GF-D8 (cell line): ENCODE measurements around the gene GSTA2.
"Not testable (repeated sequence)": the region's sequence is repeated elsewhere in the genome, so short reads cannot be mapped to it uniquely, and the experiment has no call there.

Experiments used
- DNase-seq: peaks from one replicate; lab custom pipeline; 2025; lab: John Stamatoyannopoulos, UW

GSTA2 gene

GRCh38 chr6:52760105-52760765 is 3.0 kb downstream of the GSTA2 start:
- no peak for DNase-seq

GRCh38 chr6:52759085-52759484 is 4.2 kb downstream of the GSTA2 start:
- DNase-seq, result no peak

DNA sequence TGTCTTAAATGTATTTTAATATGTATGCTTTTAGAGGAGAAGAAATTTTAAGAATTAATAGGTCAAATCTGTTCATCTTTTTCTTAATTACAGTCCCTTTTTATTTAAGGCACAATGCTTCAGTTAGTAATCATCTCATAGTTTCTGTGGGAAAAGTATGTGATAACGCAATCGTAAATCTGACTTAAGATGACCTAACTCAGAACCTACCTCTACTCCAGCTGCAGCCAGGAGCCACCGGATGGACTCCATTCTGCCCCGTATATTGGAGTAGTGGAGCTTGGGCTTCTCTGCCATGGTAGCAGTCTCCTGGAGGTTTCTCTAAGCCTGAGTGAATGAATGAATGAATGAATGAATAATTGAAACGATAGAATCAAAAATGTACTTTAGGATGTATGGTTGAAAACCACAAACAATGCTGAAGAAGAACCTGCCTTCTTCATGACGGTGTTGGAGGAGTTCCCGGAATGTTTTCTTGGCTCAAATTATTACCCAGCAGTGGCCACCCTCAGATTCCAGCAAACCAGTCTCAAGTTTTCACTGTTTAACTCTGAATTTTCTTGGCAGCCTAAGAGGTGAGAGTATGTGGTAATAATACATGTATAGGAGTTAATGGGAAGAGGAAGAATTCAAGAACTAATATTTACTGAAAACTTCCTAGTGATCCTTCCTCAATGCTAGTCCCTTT is 5.5 kb downstream of the GSTA2 start:
- DNase-seq, result not testable (repeated sequence)

- no peak for DNase-seq
Measured at GRCh38 chr6:52754443-52754842, 8.8 kb downstream of the GSTA2 start.

DNA sequence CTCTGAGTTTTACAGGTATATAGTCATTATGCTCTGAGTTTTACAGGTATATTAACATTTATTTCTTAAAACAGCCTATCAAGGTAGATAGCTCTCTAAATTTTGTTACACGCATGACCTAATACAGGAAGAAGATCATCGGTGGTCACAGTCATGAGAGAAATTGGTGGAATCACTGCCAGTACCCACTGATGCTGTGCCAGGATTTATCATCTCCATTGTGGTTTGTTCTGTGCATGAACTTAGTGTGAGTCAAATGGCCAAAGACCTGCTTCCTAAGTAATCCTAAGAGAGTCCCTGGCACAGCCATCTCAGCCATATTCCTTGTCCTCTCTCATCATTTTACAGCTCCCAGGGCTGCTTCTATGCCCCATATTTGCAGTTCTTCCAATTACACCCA is 10.1 kb downstream of the GSTA2 start:
- DNase-seq, result not testable (repeated sequence)

DNA sequence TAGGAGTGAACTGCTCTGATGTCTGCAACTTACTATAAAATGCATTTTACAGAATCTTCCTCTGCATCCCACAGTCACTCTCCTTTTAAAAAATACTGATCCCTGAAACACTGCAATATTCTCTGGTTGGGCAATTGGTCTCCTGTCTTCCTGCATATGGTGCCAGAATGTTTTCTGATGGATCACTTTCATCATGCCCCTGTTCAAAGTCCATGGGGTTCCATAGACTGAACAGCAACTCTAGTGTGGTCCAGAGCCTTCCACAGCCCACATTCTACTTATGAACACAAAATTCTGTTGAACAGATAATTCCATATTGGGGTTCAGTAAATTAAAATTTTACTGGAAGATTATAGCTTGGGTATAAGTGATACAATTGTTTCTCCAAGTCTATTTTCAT is 11.0 kb downstream of the GSTA2 start:
- no peak for DNase-seq

GRCh38 chr6:52749556-52750152 is 13.6 kb downstream of the GSTA2 start:
- DNase-seq, result no peak

GRCh38 chr6:52747301-52747700 is 16.0 kb downstream of the GSTA2 start:
- not testable (repeated sequence) for DNase-seq

- DNase-seq, result no peak
Measured at GRCh38 chr6:52746213-52746612, 17.1 kb downstream of the GSTA2 start.

GRCh38 chr6:52745764-52746201 is 17.5 kb downstream of the GSTA2 start:
- DNase-seq, result no peak

GRCh38 chr6:52741872-52742271 is 21.4 kb downstream of the GSTA2 start:
- DNase-seq, result no peak

DNA sequence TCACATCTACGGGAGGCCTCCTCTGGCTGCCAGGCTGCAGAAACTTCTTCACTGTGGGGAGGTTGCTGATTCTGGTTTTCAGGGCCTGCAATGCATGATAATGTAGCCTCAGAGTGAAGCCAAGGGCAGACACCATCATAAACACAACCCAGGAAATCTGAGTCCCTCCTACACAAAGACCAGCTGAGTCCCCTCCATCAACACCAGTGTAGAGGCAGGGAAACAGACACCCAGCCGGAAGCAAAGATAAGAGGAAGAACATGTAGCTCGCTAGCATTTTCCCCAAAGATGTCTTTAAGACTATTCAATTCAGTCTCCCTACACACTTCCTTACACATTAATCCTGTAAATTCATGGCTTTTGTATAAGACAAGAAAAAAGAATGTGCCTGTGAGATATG is 23.6 kb downstream of the GSTA2 start:
- DNase-seq, result no peak

DNA sequence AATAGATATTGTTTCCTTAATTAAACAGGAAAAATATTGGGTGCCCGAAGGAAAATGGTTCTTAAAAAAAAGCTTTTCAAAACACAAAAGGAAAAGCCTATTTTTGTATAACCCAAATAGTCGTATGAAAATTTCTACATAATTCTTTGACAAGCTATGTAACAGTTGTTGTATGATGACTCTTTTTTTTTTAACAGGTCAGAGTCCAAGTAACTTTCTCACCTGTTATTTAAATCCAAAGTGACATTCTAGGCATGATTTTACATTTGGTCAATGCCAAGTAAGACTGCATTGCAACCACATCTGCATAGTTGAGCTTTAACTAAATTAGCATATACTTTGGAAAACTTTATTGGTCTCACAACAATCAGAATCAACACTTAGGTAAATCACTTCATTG is 24.1 kb downstream of the GSTA2 start:
- DNase-seq, result no peak

GRCh38 chr6:52736145-52736544 is 27.1 kb downstream of the GSTA2 start:
- DNase-seq, result no peak

DNA sequence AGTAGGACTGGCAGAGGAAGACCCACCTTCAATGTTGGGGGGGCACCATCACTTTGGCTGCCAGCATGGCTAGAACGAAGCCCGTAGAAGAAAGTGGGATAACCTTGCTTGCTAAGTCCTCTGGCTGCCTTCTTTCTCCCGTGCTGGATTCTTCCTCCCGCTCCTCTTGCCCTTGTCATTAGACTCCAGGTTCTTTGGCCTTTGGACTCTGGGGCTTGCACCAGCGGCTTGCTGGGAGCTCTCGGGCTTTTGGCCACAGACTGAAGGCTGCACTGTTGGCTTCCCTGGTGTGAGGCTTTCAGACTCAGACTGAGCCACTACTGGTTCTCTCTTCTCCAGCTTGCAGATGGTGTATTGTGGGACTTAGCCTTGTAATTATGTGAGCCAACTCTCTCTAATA is 28.2 kb downstream of the GSTA2 start:
- no peak for DNase-seq

- DNase-seq, result no peak
Measured at GRCh38 chr6:52734072-52734471, 29.2 kb downstream of the GSTA2 start.

GRCh38 chr6:52733172-52733571 is 30.1 kb downstream of the GSTA2 start:
- DNase-seq, result no peak

DNA sequence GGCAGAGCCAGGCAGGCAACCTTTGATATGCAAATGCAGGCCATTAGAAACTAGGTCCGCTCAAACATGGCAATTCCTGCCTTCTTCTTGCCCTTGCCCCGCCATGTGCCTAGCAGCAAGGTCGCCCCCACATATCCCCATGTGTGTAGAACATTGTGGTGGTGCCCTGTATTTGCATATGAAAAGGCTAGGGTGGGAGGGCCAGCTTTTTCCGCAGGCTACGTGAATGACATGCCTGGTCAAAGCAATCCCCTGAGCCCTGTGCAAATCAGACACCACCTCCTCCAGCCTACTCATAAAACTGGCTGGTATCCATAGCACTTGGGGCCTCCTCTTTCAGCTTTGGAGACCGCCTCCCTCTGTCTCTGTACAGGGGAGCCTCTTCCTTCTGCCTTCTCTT is 31.6 kb downstream of the GSTA2 start:
- DNase-seq, result no peak

DNA sequence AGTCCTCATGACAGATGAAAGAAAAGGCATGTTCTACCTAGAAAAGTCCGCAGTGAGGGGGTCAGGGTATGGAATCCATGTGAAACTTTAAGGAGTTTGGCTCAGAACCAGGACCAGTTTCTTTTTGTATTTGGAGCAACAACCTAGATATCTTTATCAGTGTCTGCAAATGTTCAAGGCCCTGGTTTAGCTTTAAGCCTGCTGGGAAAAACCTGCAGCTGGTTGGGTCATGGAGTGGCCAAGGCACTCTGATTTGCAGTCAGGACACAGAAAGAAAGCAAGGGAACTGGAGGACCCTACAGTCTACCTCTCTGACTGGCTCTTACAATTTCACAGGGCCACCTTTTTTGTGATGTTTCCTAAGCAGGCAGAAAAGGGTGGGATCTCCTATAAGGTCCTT is 33.7 kb downstream of the GSTA2 start:
- DNase-seq, result no peak

DNA sequence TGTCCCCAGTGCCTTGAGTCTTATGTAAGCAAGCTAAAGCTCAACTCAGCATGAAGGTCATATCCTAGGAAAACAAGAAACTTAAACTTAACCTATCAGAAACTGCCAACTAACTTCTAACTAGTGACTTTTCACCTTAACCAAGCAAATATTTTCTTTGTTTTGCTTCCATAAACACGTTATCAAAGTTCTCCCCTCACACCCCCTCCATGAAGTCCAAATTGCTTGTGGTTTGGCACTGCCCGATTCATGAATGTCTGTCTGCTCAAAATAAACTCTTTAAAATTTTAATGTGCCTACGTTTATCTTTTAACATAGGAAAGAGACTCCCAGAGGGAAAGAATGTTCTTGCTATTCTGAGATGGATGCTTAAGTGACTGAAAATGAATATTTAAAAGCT is 34.9 kb downstream of the GSTA2 start:
- no peak for DNase-seq

GRCh38 chr6:52727908-52728307 is 35.4 kb downstream of the GSTA2 start:
- no peak for DNase-seq

DNA sequence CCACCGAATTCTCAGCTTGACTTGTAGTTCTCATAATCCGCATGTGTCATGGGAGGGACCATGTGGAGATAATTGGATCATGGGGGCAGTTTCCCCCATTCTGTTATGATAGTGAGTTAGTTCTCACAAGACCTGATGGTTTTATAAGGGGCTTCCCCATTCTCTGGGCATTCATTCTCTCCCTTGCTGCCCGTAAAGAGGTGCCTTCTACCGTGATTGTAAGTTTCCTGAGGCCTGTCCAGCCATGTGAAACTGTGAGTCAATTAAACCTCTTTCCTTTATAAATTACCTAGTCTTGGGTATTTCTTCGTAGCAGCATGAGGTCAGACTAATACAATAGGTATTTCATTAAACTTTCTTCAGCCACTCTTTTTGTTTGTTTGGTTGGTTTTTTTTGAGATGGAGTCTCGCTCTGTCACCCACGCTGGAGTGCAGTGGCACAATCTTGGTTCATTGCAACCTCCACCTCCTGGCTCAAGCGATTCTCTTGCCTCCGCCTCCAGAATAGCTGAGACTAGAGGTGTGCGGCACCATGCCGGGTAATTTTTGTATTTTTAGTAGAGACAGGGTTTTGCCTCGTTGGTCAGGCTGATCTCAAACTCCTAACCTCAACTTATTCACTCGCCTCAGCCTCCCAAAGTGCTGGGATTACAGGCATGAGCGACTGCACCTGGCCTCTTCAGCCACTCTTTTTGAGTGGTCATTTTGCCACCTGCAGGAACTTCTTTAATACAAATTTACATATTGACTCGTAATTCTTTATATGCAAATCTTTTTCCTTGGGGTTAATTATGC is 36.3 kb downstream of the GSTA2 start:
- DNase-seq, result no peak

DNA sequence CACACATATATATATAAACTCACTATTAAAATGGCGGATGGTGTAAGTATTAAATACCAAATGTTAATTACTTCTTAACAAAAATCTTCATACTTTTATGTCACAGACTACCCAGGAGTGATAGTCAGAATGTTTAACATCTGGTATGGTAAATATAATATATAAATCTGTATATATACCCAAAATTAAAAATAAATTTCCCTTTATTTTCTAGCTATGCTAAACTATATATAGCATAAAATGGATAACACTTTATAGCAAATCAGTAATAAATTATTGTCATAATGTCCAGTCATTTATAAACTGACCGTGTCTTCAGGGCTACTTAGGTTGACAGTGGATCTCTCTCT is 37.1 kb downstream of the GSTA2 start:
- no peak for DNase-seq
